ENCODE measurements around the gene NCK2. TPM values are rescaled to one million over a fixed set of nuclear protein-coding genes. Genes with fewer than 3 reads are reported as not detected.

Gene NCK2
- total and polyA plus RNA-seq, 2 of the 13 experiments (the other 11 are each of a cell fraction or from before 2014, with no cell fraction given): 14.8 to 23.5 TPM

GRCh38 chr2:105821428-105822125 is 76.9 kb downstream of the NCK2 start:
- peaks cover 42% of the 10 kb centered on the region for H3K4me1 ChIP-seq (ENCODE audit: insufficient read depth, low read length)
- H3K4me3 ChIP-seq (replicated peaks in 1 of 3; ENCODE audit: insufficient read depth in 1 of 3, low read depth in 2 of 3, low read length in 3 of 3): peak overlapping the region in 1 of 3 experiments; percentile 11; a peak in 1 of 6 replicates
- ATAC-seq (no peak), FAIRE-seq (no peak), DNase-seq (ENCODE audit: low spot score) (no peak)
- H3K9me3 ChIP-seq (ENCODE audit: low read length): no peaks in the 10 kb centered on the region
- CTCF ChIA-PET (ENCODE audit: low intra/inter-chr PET ratio, low total read pairs): no interaction called here
- peak overlapping the region; percentile 28; the same call in 1 of the 2 replicates for H3K9ac ChIP-seq (ENCODE audit: insufficient read depth, low read depth, low read length)
- TF ChIP-seq MBD4 (IDR thresholded peaks at IDR 0.05; ENCODE audit: borderline replicate concordance, low read length) (no peak), MBNL3 (CRISPR knock-in tag; conservative IDR thresholded peaks at IDR 0.05) (no peak), NFRKB (IDR thresholded peaks at IDR 0.05) (no peak), SIN3B (IDR thresholded peaks at IDR 0.05; ENCODE audit: low read length) (no peak), MXD1 (CRISPR knock-in tag; IDR thresholded peaks at IDR 0.05) (no peak), PRDM10 (CRISPR knock-in tag; IDR thresholded peaks at IDR 0.05; ENCODE audit: low read depth) (no peak), ZNF598 (CRISPR knock-in tag; IDR thresholded peaks at IDR 0.05; ENCODE audit: borderline replicate concordance) (no peak), SIX4 (CRISPR knock-in tag; IDR thresholded peaks at IDR 0.05) (no peak), ZIK1 (CRISPR knock-in tag; IDR thresholded peaks at IDR 0.05; ENCODE audit: borderline replicate concordance, low read depth) (no peak), HHEX (CRISPR knock-in tag; IDR thresholded peaks at IDR 0.05) (no peak), ZSCAN5A (CRISPR knock-in tag; IDR thresholded peaks at IDR 0.05; ENCODE audit: borderline replicate concordance) (no peak)
- 82% methylated on average over 12 of the region's 12 CpGs for WGBS (ENCODE audit: low lambda C conversion rate)
- H3K79me2 ChIP-seq (ENCODE audit: insufficient read depth, low read length): peaks cover 4% of the 10 kb centered on the region
- H2AFZ ChIP-seq (ENCODE audit: low read length): no peak overlapping the region
- peak overlapping the region; percentile 68 for H3K27ac ChIP-seq (ENCODE audit: extremely low read length, insufficient read depth, low read length)
- in situ Hi-C loops (cut with HindIII; ENCODE audit: extremely low pct_ligation_motif_present, low pct_unique_long_range_greater_than_20kb) (no loop called here), intact Hi-C loops (cut with micrococcal nuclease; ENCODE audit: unreplicated experiment) (loop anchor here (2.0 to 5.0 kb wide), 3 partner anchors 21 to 96 kb away; no protein-coding TSS in a partner anchor)
- peaks cover 0 to 9% of the 10 kb centered on the region in 2 experiments; a peak in 2 of 5 replicates for H3K36me3 ChIP-seq (replicated peaks in 1 of 2; ENCODE audit: control insufficient read depth in 1 of 2, insufficient read depth in 2 of 2, low read length in 2 of 2)
- H3K27me3 ChIP-seq (ENCODE audit: control insufficient read depth in 1 of 2, insufficient read depth in 2 of 2, low read length in 2 of 2): no peaks in the 10 kb centered on the region
- POLR2A ChIA-PET: interaction anchor here (0.7 to 1.6 kb wide), 2 partner anchors 10 to 98 kb away, joined by 3 to 4 read pairs; no protein-coding TSS in a partner anchor
- no TSS peak for BruUV-seq (replicated peaks)
- no peaks in the 10 kb centered on the region for H4K20me1 ChIP-seq (ENCODE audit: insufficient read depth, low read length)
- peak overlapping the region; percentile 69 for H3K4me2 ChIP-seq (ENCODE audit: low read depth, low read length)

Data from HepG2 (cell line).